Muscle of leg (tissue), 11 donors: ENCODE data around the gene LCP2. TPM values are rescaled to one million over a fixed set of nuclear protein-coding genes. Genes with fewer than 3 reads are reported as not detected.

ENCODE experiments used
- DNase-seq: peaks from one replicate; pipeline ENCODE4 v3.0.0; 2013
- H3K27ac ChIP-seq: one replicate; pipeline ENCODE4 v1.5.1; 2013; ENCODE audit warnings: mild to moderate bottlenecking, low read length, control low read depth
- H3K27me3 ChIP-seq: one replicate; pipeline ENCODE4 v1.6.1; 2013; ENCODE audit warnings: low read length; ENCODE audit not compliant: control insufficient read depth, insufficient read depth
- H3K36me3 ChIP-seq: one replicate; pipeline ENCODE4 v1.6.1; 2013; ENCODE audit warnings: low read length; ENCODE audit not compliant: control insufficient read depth, insufficient read depth
- H3K4me1 ChIP-seq: one replicate; pipeline ENCODE4 v1.6.1; 2013; ENCODE audit warnings: low read length; ENCODE audit not compliant: control insufficient read depth, insufficient read depth
- H3K4me3 ChIP-seq: one replicate; pipeline ENCODE4 v1.5.1; 2013; ENCODE audit warnings: low read length, control low read depth
- H3K9me3 ChIP-seq: replicated peaks from 2 replicates; pipeline ENCODE4 v1.6.1; 2013; ENCODE audit warnings: low read depth, low read length; ENCODE audit not compliant: control insufficient read depth
- WGBS: methylation state at CpG from one replicate; pipeline ENCODE4 v1.1.5; 2013; ENCODE audit warnings: missing lambda C conversion rate; ENCODE audit not compliant: insufficient coverage; 5-methylcytosine and 5-hydroxymethylcytosine counted together
- polyA plus RNA-seq, 8 donors: library from polyadenylated mRNA; unstranded; fragments of 120-200 nt; gene quantifications; one replicate each; pipeline versions ENCODE4 v1.2.1 to v1.2.3, GENCODE V29; 2013; ENCODE audit warnings: inconsistent platforms in 1 of 8, low replicate concordance in 1 of 8; ENCODE audit not compliant: insufficient read length in 8 of 8, insufficient read depth in 1 of 8
- total RNA-seq: library from RNA; stranded (reverse); fragments of 120-200 nt; gene quantifications from one replicate; pipeline ENCODE4 v1.2.4, GENCODE V29; 2013

Gene LCP2
- total and polyA plus RNA-seq, 9 donors = 3.9 to 6.4 (median 4.9) TPM

- WGBS = 63% methylated on average over 6 of the region's 9 CpGs
- Histone ChIP-seq H3K4me3 (no peak overlapping the region), H3K9me3 (no peaks in the 10 kb centered on the region), H3K4me1 (peaks cover 19% of the 10 kb centered on the region), H3K27me3 (peaks cover 2% of the 10 kb centered on the region), H3K27ac (no peak overlapping the region), H3K36me3 (no peaks in the 10 kb centered on the region)
- peak; percentile 45 for DNase-seq
Observed at GRCh38 chr5:170278611-170279458, 18.7 kb downstream of the LCP2 start.

GRCh38 chr5:170277867-170278281 lies 19.7 kb downstream of the LCP2 start:
- Histone ChIP-seq H3K36me3 (no peaks in the 10 kb centered on the region), H3K27ac (no peak overlapping the region), H3K27me3 (peaks cover 2% of the 10 kb centered on the region), H3K4me3 (no peak overlapping the region), H3K4me1 (peaks cover 19% of the 10 kb centered on the region), H3K9me3 (no peaks in the 10 kb centered on the region)
- no peak for DNase-seq
- WGBS = 60% methylated on average over 5 of the region's 6 CpGs

- no peak for DNase-seq
- H3K4me1 ChIP-seq = peaks cover 22% of the 10 kb centered on the region
- H3K4me3 ChIP-seq = no peak overlapping the region
- H3K9me3 ChIP-seq = no peaks in the 10 kb centered on the region
- peaks cover 2% of the 10 kb centered on the region for H3K27me3 ChIP-seq
- no CpG with 5 or more reads among the region's 2 CpGs for WGBS
- no peak overlapping the region for H3K27ac ChIP-seq
- H3K36me3 ChIP-seq = no peaks in the 10 kb centered on the region
Observed at GRCh38 chr5:170276140-170276539, 21.4 kb downstream of the LCP2 start.

GRCh38 chr5:170275376-170275994 lies 22.1 kb downstream of the LCP2 start:
- no peak overlapping the region for H3K4me3 ChIP-seq
- H3K27me3 ChIP-seq = peaks cover 2% of the 10 kb centered on the region
- 68% methylated on average over 4 of the region's 8 CpGs for WGBS
- H3K36me3 ChIP-seq = no peaks in the 10 kb centered on the region
- DNase-seq = no peak
- peaks cover 22% of the 10 kb centered on the region for H3K4me1 ChIP-seq
- no peak overlapping the region for H3K27ac ChIP-seq
- H3K9me3 ChIP-seq = no peaks in the 10 kb centered on the region

GRCh38 chr5:170273968-170274710 lies 23.4 kb downstream of the LCP2 start:
- Histone ChIP-seq H3K27ac (no peak overlapping the region), H3K27me3 (peaks cover 2% of the 10 kb centered on the region), H3K9me3 (no peaks in the 10 kb centered on the region), H3K4me1 (peaks cover 17% of the 10 kb centered on the region), H3K4me3 (no peak overlapping the region), H3K36me3 (no peaks in the 10 kb centered on the region)
- DNase-seq = no peak
- 67% methylated on average over 8 of the region's 8 CpGs for WGBS

GRCh38 chr5:170270293-170271069 lies 27.1 kb downstream of the LCP2 start:
- WGBS = 86% methylated on average over 8 of the region's 15 CpGs
- Histone ChIP-seq H3K9me3 (no peaks in the 10 kb centered on the region), H3K27ac (no peak overlapping the region), H3K4me1 (peaks cover 16% of the 10 kb centered on the region), H3K27me3 (peaks cover 8% of the 10 kb centered on the region), H3K36me3 (no peaks in the 10 kb centered on the region), H3K4me3 (no peak overlapping the region)
- DNase-seq = no peak

GRCh38 chr5:170269579-170269978 lies 28.0 kb downstream of the LCP2 start:
- 86% methylated on average over 5 of the region's 7 CpGs for WGBS
- H3K4me3 ChIP-seq = no peak overlapping the region
- no peak for DNase-seq
- H3K27me3 ChIP-seq = peaks cover 8% of the 10 kb centered on the region
- no peak overlapping the region for H3K27ac ChIP-seq
- H3K4me1 ChIP-seq = peaks cover 16% of the 10 kb centered on the region
- no peaks in the 10 kb centered on the region for H3K36me3 ChIP-seq
- no peaks in the 10 kb centered on the region for H3K9me3 ChIP-seq

GRCh38 chr5:170268884-170269283 lies 28.7 kb downstream of the LCP2 start:
- WGBS = 29% methylated on average over 1 of the region's 3 CpGs
- Histone ChIP-seq H3K4me1 (peaks cover 16% of the 10 kb centered on the region), H3K27me3 (peaks cover 8% of the 10 kb centered on the region), H3K27ac (no peak overlapping the region), H3K36me3 (no peaks in the 10 kb centered on the region), H3K9me3 (no peaks in the 10 kb centered on the region), H3K4me3 (no peak overlapping the region)
- peak; percentile 65 for DNase-seq

- no peak overlapping the region for H3K4me3 ChIP-seq
- H3K27ac ChIP-seq = peak overlapping the region; percentile 39
- H3K4me1 ChIP-seq = peaks cover 16% of the 10 kb centered on the region
- no peaks in the 10 kb centered on the region for H3K36me3 ChIP-seq
- peaks cover 8% of the 10 kb centered on the region for H3K27me3 ChIP-seq
- no peaks in the 10 kb centered on the region for H3K9me3 ChIP-seq
- WGBS = 51% methylated on average over 3 of the region's 15 CpGs
- DNase-seq = no peak
Observed at GRCh38 chr5:170268153-170268689, 29.4 kb downstream of the LCP2 start.
